Natural killer cell (primary cell): ENCODE data around the gene ZNF445. TPM values are rescaled to one million over a fixed set of nuclear protein-coding genes. Genes with fewer than 3 reads are reported as not detected.

Experiments
- ATAC-seq, 3 donors: fragments of 150-1000 bp in 2 of 3; fragments of 200-7000 bp in 1 of 3; cut with Tn5 transposase; 1 replicate in 1 of 3; 2 replicates in 2 of 3; pipeline ENCODE4 v1.10.0; 2021; ENCODE audit warnings: mild to moderate bottlenecking in 2 of 3, moderate library complexity in 2 of 3
- DNase-seq, 2 donors: peaks; one replicate each; pipeline versions ENCODE4 v3.0.0 to v3.0.0-alpha.2; 2013 to 2021; ENCODE audit warnings: mixed read lengths in 1 of 2
- H3K27ac ChIP-seq: one replicate; pipeline ENCODE4 v1.5.1; 2013; ENCODE audit warnings: mild to moderate bottlenecking, low read length
- H3K27me3 ChIP-seq: one replicate; pipeline ENCODE4 v1.6.1; 2013; ENCODE audit warnings: low read length; ENCODE audit not compliant: control insufficient read depth, insufficient read depth
- H3K36me3 ChIP-seq: one replicate; pipeline ENCODE4 v1.6.1; 2013; ENCODE audit warnings: low read length; ENCODE audit not compliant: control insufficient read depth, insufficient read depth
- H3K4me1 ChIP-seq: one replicate; pipeline ENCODE4 v1.6.1; 2013; ENCODE audit warnings: low read length; ENCODE audit not compliant: control insufficient read depth, insufficient read depth
- H3K4me3 ChIP-seq: one replicate; pipeline ENCODE4 v1.5.1; 2013; ENCODE audit warnings: low read length
- H3K9me3 ChIP-seq: one replicate; pipeline ENCODE4 v1.6.1; 2013; ENCODE audit warnings: low read length; ENCODE audit not compliant: control insufficient read depth, insufficient read depth
- H3K27ac Mint-ChIP-seq, 2 donors: one replicate each; pipeline ENCODE4 v1.8.0; 2022; ENCODE audit warnings: mild to moderate bottlenecking in 2 of 2, mixed read lengths in 2 of 2, moderate library complexity in 1 of 2
- H3K27me3 Mint-ChIP-seq, 2 donors: one replicate each; pipeline ENCODE4 v1.8.0; 2022; ENCODE audit warnings: low read depth in 2 of 2, mixed read lengths in 2 of 2
- H3K36me3 Mint-ChIP-seq: one replicate; pipeline ENCODE4 v1.8.0; 2022; ENCODE audit warnings: mixed read lengths
- H3K4me1 Mint-ChIP-seq, 2 donors: one replicate each; pipeline ENCODE4 v1.8.0; 2022; ENCODE audit warnings: mixed read lengths in 2 of 2
- H3K4me3 Mint-ChIP-seq: one replicate; pipeline ENCODE4 v1.8.0; 2022; ENCODE audit warnings: mild to moderate bottlenecking, moderate library complexity, mixed read lengths
- H3K9me3 Mint-ChIP-seq, 2 donors: one replicate each; pipeline ENCODE4 v1.8.0; 2022; ENCODE audit warnings: mixed read lengths in 2 of 2
- CTCF ChIP-seq: fragments of 200-600 bp; IDR thresholded peaks from one replicate; pipeline ENCODE4 v1.8.0; 2022; ENCODE audit warnings: antibody characterized with exemption
- WGBS: methylation state at CpG from one replicate; pipeline ENCODE4 v1.1.7; 2013; ENCODE audit warnings: missing lambda C conversion rate; ENCODE audit not compliant: insufficient coverage; 5-methylcytosine and 5-hydroxymethylcytosine counted together
- intact Hi-C: fragments of 100-400 bp; cut with micrococcal nuclease; formaldehyde crosslinking; loops from one replicate; pipeline ENCODE4 v1.14.2; 2022
- total RNA-seq, 4 donors: library from RNA; stranded (reverse); fragments of 120-200 nt in 1 of 4; gene quantifications; one replicate each; pipeline versions ENCODE4 v1.2.3 to v1.2.4, GENCODE V29; 2013 to 2022

Gene ZNF445
- total RNA-seq, result 10 to 100 TPM; 15.5 to 24.4 (median 17.4) TPM
- total RNA-seq (2013), result 13.2 TPM

DNA sequence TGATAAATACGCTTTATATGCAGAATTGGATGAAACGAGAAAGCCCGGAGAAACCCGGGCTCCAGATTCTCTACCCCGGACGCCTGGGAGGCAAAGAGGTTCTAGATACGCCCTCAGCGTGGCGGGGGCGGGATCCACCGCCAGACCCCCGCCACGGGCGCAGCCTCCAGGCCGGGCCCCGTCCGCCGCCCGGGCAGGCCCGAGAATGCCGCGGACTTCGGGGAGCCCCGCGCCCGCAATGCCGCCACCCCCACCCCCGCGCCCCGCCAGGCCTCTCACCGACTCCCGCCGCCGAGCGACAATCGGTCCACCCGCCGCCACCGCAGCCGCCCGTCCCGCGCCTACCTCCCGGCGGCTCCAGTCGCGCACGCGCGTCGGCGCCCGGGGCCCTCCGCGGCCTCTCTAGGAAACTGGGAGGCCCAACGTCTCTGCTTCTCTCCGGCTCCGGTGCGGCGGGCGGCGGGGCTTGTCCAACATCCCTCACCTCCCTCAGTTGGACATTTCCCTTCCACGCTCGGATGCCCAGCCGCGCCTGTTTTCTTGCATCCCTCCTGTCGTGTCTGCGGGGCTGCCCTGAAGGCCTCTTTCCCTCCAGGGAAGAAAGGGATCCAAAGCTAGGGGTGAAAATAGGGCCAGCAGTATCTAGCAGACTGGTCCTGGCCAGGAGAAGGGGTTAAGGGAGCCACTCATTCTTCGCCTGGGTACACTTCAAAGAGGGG lies at the start of gene ZNF445:
Gene ZNF445 (minus strand): TSS at position 359 of the 719 bp plus-strand sequence. CDS start 22,121 bp downstream, outside the sequence.
- H3K27me3 ChIP-seq, result no peaks in the 10 kb centered on the region
- peaks cover 22 to 41% of the 10 kb centered on the region in 2 donors for H3K4me1 Mint-ChIP-seq
- intact Hi-C loops, result loop anchor here (1.0 to 10.0 kb wide), 3 partner anchors 33 to 143 kb away; partner anchors contain the start of gene TCAIM
- ATAC-seq (peak; percentile 91 to 95 (median 91)), DNase-seq (peak; percentile 73 to 88)
- H3K27me3 Mint-ChIP-seq, result no peaks in the 10 kb centered on the region
- TF ChIP-seq CTCF, result no peak
- WGBS, result under 1% methylated on average over 69 of the region's 69 CpGs
- H3K27ac Mint-ChIP-seq, result peak within 1 kb of the TSS; percentile 83 to 92
- peaks cover 11% of the 10 kb centered on the region for H3K4me1 ChIP-seq
- H3K36me3 ChIP-seq, result no peaks in the 10 kb centered on the region
- H3K27ac ChIP-seq, result peak within 1 kb of the TSS; percentile 52
- H3K4me3 Mint-ChIP-seq, result peak within 1 kb of the TSS; percentile 96
- H3K9me3 ChIP-seq, result no peaks in the 10 kb centered on the region
- H3K4me3 ChIP-seq, result peak within 1 kb of the TSS; percentile 78
- no peaks in the 10 kb centered on the region for H3K36me3 Mint-ChIP-seq
- no peaks in the 10 kb centered on the region for H3K9me3 Mint-ChIP-seq

- Mint-ChIP-seq H3K4me1 (no peaks in the 10 kb centered on the region), H3K27me3 (peaks cover 34 to 37% of the 10 kb centered on the region in 2 donors), H3K27ac (no peak overlapping the region), H3K4me3 (no peak overlapping the region), H3K36me3 (no peaks in the 10 kb centered on the region), H3K9me3 (no peaks in the 10 kb centered on the region)
- ATAC-seq (no peak), DNase-seq (no peak)
- Histone ChIP-seq H3K27me3 (no peaks in the 10 kb centered on the region), H3K9me3 (no peaks in the 10 kb centered on the region), H3K4me1 (no peaks in the 10 kb centered on the region), H3K36me3 (no peaks in the 10 kb centered on the region), H3K4me3 (no peak overlapping the region), H3K27ac (no peak overlapping the region)
- WGBS, result 86% methylated on average over 4 of the region's 5 CpGs
- intact Hi-C loops, result no loop called here
- TF ChIP-seq CTCF, result no peak
Measured at GRCh38 chr3:44525060-44525459, 47.6 kb upstream of the ZNF445 start.

GRCh38 chr3:44522494-44522933 lies 45.0 kb upstream of the ZNF445 start:
- Histone ChIP-seq H3K9me3 (no peaks in the 10 kb centered on the region), H3K27me3 (no peaks in the 10 kb centered on the region), H3K4me1 (no peaks in the 10 kb centered on the region), H3K4me3 (no peak overlapping the region), H3K36me3 (no peaks in the 10 kb centered on the region), H3K27ac (no peak overlapping the region)
- 77% methylated on average over 7 of the region's 7 CpGs for WGBS
- H3K4me3 Mint-ChIP-seq, result no peak overlapping the region
- H3K4me1 Mint-ChIP-seq, result peaks cover 0 to 6% of the 10 kb centered on the region in 2 donors
- H3K9me3 Mint-ChIP-seq, result no peaks in the 10 kb centered on the region
- no peak for DNase-seq
- no peak for ATAC-seq
- intact Hi-C loops, result no loop called here
- H3K27ac Mint-ChIP-seq, result no peak overlapping the region
- H3K36me3 Mint-ChIP-seq, result no peaks in the 10 kb centered on the region
- TF ChIP-seq CTCF, result no peak
- H3K27me3 Mint-ChIP-seq, result peaks cover 40 to 48% of the 10 kb centered on the region in 2 donors
